Limb (tissue), 2 donors: ENCODE measurements around the gene PRXL2A.
"Not testable (repeated sequence)": the region's sequence is repeated elsewhere in the genome, so short reads cannot be mapped to it uniquely, and the experiment has no call there.

Experiments used
- DNase-seq, 2 donors: peaks; one replicate each; pipeline ENCODE4 v3.0.0-alpha.2; 2016; ENCODE audit errors: extremely low spot score in 2 of 2

Gene PRXL2A

DNA sequence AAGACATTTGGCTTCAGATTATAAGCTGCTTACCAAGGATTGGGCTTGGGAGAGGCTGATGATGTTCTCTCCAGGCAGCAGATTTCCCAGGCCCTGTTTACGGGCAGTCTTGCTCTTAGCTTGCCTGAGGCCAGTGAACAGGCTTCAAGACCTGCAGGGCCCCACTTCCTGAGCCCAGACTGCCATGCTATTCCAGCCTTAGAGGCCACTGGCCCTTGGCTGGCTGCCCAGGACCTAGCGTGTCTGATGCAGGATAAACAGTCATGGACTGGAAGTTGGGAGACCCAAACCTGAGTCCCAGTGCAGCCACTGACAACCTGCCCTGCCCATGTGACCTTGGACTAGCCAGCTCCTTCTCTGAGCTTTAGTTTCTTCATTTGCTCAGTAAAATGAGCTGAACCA is 2.9 kb downstream of the PRXL2A start:
- peak in 1 of 2 donors; percentile 35 for DNase-seq

DNA sequence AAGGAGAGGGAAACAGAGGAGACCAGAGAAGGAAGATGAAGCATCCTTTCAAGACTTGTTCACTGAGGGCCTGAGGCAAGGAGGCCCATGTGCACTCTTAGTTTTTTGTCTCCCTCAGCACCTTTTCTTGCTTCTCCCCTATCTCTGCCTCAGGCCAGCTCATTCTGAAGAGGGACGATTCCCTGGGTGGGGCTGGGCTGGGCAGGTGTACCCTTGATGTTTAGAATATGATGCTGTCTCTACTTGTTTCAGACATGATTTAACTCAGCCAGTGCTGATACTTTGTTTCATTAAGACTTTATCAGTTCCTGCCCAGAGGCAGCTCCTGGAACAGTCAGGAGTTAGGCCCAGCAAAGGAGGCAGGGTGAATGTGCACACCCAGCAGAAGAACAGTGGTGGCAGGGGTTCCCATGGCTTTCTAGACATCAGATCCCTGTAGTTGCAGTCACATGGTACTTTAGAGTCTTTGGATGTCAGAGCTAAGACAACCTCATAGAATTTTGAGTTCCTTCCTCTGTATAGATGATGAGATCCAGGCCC is 3.4 kb downstream of the PRXL2A start:
- DNase-seq = no peak

DNA sequence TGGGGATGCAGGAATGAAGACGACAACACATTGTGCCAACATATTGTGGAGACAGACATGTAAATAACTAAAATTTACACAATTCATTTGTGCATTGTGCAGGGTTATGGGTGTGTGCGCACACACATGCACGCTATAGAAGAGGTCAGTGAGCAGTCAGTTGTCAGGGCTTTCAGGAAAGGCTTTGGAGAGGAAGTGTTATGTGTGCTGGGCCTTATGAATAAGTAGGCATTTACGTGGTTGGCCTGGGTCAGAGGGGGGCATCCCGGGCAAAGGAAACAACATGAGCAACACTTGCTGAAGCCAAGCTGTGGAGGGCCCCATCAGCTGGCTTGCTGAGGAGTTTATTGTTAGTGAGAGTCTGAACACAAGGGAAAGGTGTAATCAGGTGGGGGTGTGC is 4.1 kb downstream of the PRXL2A start:
- no peak for DNase-seq

DNA sequence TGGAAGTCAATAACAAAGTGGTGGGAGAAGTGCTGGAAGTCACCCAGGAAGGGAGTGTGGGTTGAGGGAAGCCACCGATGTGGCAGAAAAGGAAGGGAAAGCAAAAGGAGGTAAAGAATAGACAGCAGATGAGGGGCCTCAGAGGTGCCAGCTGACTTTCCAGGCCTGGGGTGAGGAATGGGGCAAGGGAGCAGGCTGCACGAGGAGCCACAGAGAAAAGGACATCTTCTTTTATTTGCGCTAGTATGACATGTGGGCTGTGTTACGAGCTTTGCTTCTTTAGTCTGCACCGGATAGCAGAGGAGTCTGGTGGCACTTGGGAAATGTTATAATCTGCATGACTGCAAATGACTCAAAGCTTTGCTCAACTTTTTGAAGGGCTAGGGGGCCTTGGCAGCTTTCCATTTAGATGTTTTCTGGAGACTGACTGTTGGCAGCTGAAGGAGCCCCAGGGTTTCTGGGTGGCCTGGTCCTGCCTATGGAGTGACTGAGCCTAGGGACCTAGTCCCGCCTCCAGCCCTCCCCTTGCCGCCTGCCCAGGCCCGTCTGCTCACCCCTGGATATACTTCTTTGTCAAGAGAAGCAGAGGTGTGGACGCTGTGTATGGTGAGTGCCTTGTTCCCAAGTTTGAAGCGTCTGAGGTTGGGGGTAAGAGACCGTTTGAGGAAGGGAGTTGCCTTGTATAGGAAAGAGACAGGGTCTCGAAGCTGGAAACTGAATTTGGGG is 5.1 kb downstream of the PRXL2A start:
- DNase-seq = peak; percentile 47 to 55

DNA sequence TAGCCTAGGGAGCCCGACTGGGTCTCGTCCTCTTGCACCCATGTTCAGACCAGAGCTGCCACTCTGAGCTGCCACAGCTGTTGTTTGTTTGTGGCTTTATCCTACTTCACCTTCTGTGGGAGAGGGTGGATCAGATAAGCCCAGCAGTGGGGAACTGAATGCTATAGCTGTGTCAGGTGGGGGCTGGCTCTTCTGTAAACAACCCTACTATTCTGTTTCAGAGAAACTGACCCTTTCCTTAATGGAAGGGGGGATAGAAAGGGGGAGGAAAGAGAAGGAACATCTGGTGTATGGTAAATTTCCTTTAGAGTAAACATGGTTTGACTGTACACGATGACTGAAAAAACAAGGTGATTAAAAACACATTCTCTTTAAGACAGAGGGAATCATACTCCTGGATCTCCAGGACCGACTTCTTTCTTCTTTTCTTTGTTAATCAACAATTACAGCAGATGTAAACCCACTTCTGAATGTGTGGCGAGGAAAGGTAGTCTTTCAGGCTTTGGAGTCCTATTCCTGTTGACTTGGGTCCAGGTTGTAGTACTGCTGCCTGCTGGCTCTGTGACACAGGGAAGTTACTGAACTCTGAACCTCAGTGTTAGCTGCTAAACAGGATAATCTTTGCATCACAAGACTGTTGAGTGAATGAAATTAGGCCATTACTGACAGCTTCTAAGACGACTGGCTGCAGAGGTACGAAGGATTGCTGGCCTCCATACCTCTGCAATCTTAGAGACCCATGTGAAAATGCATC is 6.0 kb downstream of the PRXL2A start:
- no peak for DNase-seq

DNA sequence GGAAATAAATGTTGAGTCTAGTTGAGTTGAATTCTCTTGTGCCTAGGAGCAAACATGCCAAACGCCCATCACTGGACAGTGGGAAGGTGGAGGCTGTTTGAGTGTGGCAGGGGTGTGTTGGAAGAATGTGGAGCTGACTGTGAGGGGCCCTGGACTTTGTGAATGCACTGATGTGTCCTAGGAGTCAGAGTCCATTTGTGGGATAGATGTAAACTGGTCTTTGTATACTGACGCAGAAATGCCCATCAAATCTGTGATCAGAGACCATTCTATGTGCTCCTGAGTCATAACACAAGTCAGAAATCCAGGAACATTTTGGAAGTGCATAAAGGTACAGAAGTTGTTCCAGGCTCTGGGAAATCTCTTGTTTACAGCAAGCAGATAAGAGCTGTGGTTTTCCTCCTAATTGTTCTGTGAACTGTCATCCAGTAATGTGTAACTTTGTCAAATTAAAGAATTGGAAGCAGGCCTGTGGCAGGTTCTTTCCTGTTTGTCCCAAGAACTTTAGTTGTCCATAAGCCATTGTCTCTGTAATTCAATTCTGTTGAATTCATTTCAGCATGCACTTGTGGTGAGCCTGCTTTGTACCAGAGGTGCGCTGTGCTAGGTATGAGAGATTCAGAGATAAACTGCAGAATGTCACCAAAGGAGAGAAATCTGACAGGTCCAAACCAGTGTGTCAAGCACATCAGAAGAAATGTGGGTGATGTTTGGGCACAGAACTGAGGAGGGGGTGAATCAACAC is 7.6 kb downstream of the PRXL2A start:
- DNase-seq = no peak

DNA sequence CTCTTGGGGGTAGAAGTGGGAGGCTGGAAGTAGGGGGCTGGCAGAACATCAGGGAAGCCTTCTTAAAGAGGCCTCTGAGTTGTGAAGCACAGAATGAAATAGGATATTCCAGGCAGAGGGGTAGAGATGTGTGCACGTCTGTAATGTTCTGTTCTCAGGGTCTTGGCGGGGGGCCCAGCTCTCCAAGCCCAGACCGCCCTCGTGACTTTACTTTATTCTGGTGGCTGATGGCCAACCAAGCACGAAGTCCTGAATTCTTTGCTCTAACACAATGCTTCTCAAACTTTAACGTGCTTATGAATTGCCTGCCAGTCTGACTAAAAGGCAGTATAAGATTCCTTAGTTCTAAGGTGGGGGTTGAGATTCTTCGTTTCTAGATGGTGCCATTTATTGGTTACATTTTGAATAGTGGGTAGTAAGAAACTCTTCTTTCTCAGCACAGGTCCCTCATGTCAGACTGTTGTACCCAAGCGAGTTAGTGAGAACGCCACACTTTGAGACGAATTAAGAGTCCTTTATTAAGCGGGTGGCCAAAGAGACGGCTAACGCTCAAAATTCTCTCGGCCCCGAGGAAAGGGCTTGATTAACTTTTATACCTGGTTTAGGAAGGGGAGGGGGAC is 8.2 kb downstream of the PRXL2A start:
- peak; percentile 80 to 86 for DNase-seq

DNA sequence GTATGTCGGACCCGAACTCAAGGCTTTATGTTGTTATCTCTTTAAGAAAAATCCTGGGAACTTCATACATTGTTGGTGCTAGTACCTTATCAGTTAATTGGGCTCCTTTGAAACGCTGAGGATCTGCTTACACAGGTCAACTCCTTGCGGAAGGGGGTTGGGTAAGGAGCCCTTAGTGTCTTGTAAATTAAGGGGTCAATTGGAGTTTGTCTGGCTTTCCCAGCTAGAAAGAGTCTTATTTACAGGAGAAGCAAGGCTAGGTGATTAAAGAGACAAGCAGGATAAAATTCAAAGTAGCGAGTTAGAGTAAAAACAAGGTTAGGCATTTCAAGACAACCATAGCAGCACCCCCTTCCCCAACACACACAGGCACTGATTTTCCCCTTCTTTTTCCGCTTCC is 8.9 kb downstream of the PRXL2A start:
- DNase-seq = not testable (repeated sequence)

DNA sequence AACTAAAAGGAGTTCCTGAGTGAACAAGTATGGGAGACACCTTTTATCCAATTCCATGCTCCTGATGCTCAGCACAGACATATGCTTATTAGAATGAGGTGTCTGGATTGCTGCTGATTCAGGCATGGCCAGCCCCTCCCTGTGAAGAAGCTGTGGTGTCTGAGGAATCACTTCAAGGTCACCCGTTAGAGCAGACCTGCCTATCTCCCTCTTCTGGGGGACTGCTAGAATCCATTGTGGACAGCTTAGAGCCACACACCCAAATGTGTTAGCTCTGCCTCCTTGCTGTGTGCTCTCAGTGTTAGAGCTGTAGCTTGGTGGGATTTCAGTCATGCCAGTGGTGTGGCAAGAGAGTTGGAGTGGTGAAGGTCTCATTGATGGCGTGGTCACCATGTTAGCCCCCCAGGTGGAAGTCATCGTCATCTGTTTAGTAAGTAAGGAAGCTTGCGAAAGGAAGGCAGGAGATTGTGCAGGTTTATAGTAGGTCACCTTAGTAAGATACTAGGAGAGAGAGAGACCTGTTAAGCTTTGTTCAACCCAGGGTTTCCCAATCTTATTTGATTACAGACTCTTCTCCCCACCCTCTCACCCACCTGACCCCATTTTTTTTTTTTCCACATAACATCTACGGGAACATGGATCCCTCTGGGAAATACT is 12.8 kb downstream of the PRXL2A start:
- no peak for DNase-seq

DNA sequence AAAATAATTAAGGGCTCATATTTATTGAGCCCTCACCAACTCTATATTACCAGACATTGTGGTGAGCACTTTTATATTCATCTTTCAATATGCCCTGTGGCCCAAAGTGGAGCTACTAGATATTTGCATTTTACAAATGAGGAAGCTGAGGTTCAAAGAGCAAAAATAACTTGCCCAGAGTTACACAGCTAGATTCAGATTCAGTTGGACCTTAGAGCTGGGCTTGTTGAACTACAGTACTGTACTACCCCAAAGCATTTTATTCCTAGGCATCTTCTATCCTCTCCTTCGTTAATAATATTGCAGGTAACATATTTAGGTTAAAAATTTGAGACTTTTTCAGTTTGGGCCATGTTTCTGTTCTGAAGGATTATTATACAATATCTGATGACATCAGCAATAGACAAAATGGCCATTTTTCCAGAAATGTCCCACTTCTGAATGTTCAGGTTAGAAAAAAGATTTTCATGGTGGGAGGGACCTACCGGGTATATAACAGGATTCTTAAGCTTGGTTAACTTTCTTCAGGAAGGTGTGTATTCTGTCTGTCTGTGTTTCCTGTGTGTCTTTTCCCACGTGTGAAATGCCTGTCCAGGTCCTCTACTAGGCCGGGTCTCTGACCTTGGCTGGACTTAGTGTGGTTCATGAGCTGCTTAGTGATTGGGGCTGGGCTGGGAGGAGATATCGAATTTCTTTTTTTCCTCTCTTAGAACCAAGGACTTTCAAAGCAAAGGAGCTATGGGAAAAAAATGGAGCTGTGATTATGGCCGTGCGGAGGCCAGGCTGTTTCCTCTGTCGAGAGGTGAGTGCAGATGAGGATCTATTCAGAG is 13.6 kb downstream of the PRXL2A start:
- no peak for DNase-seq

DNA sequence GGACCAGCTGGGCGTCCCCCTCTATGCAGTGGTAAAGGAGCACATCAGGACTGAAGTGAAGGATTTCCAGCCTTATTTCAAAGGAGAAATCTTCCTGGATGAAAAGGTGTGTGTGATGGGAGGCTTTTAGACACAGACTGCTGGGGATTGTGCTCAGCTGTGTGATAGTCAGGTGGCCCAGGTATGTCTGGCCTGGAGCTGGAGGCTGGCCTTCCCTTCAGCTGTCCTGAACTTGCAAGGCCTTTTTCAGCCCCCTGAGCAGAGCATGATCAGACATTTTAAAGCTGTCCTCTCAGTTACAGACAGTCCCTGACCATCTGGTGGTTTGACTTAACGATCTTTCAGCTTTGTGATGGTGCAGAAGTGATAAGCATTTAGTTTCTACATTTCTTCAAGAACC is 17.6 kb downstream of the PRXL2A start:
- no peak for DNase-seq

DNA sequence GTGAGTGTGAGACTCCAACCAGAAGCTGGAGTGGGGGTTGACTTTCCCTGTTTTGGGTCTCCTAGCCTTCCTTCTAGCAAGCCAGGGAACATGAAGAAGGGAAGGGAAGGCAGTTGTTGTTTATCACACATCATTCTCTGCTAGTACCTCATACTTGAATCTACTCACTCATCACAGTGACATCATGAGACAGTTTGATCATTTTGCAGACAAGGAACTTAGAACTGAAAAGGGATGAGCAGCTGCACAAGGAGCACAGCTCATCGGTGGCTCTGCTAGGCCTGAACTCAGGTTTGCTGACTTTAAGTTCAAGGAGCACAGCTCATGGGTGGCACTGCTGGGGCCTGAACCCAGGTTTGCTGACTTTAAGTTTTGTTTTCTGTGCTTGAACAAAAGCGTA is 19.2 kb downstream of the PRXL2A start:
- DNase-seq = no peak

DNA sequence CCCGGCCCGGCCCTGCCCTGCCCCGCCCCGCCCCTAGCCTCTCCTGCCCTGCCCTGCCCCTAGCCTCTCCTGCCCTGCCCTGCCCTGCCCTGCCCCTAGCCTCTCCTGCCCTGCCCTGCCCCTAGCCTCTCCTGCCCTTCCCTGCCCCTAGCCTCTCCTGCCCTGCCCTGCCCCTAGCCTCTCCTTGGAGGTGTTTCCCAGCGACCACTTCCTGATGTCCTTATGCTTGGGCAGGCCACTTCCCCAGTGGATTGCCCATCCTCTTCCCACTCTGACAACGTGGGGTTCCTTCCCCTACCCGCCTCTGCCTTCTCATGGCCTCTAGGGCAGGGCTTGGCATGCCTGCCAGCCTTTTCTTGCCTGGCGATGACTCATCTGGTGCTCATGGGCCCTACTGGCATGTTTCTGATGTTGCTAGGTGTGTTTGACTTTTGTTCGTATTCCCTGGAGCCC is 21.2 kb downstream of the PRXL2A start:
- no peak for DNase-seq

DNA sequence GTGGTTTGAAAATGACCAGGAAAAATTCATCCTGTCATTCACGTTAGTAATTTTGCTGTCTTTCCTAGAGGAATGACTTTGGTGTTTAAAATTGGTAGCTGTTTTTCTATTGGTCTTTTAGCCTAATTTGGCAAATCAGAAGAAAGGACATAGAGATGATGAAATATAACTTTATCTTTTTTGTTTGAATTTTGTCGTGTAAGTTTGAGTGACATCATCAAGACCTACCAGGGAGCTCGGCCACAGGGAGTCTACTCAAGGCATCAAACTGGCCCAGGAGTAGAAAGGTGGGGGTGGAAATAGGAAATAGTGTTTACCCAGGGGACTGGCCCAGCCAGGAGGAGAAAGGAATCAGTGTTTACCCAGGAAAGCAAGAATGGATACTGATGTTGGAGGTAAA is 24.8 kb downstream of the PRXL2A start:
- DNase-seq = no peak

DNA sequence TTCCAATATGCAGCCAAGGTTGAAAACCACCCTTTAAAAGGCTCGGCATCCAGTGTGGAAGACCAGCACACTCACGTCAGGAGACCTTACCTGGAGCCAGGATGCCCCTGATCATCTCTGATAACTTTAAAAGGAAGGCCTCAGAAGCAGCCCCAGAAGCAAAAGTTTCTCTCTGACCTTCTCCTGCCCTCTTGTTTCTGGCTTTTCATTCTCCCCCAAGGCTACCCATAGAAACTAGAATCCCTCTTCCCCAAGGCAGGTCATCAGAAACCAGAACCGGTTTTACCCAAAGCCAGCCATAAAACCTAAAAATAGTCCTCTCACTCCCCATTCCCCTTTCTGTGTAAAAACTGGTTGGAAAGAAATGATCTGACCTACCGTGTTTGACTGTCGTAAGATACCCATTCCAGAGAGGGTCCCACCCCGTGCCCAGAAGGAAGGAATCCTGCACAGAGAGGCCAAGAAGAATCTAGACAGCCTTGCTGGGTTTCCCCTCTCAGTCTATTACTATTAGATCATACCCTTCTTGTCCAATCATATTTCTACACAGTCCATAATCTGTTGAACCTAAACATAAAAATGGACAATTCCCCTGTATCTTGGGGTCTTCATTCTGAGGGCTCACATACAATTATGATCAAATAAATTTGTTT is 28.2 kb downstream of the PRXL2A start:
- no peak for DNase-seq

DNA sequence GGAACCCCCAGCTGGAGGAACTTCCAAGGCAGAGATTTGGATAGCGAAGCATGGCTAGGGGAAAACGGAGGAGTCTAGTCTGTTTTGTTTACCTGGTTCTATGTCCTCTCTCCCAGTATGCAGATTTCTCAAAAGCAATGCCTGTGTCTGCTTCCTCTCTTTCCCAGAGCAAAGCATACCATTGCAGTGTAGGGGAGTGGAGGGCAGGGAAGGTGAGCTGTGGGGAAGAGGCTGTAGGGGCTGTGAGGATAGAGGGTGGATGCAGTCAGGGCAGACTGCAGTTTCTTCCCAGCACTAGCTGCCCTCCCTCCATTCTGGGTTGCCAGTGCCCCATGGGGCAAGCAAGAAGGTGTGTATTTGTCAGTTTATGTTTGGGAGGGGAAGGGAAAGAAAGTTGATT is 28.9 kb downstream of the PRXL2A start:
- DNase-seq = no peak

DNA sequence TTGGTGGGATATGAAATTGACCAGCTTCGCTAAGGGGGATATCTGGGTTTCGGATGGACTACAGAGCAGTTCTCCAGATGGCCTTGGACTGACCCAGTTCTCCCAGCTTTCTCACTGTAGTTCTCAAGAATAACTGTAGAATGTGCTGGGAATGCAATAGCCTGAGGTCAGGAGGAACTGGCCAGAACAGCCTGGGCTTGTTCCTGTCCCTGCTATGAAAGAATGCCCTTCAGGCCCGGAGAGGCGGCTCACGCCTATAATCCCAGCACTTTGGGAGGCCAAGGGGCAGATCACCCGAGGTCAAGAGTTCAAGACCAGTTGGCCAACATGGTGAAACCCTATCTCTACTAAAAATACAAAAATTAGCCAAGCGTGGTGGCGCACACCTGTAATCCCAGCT is 33.5 kb downstream of the PRXL2A start:
- DNase-seq = no peak

DNA sequence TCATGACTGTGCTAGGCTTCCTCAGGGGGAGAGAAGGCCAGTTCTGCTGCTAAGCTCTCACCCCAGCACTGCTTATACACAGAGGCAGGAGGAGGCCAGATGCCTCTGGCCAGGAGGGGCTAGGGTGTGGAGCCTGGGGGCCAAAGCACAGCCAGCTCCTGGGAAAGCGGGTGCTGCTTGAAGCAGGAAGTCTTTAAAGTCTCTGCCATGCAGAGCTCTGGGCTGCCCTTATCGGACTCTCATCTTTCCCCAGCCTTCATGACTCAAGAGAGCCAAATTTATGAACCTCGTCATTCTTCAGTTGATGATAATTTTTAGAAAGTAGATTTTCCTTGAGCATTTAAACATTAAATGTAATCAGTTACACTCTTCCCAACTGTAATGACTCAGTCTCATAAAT is 34.5 kb downstream of the PRXL2A start:
- no peak for DNase-seq

DNA sequence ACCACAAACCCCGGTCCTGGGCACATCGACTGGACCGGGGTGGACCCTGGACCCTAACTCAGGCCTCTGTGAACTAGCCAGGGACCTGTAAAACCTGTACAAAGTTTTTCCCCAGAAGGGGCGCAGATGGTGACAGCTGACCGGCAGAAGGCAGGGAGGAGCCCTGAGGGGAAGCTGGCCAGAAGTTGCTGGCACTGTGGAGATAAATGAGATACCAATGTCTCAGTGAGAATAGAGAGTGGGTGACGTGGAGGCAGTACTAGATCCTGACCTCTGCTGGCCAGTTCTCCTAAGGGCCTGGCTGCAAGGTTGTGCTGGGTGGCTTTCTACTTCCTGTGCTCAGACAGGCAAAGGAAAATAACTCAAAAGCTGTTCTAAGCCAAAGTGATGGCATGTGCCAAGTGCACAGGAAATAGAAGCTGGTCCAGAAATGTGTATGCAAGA is 35.2 kb downstream of the PRXL2A start:
- no peak for DNase-seq

DNA sequence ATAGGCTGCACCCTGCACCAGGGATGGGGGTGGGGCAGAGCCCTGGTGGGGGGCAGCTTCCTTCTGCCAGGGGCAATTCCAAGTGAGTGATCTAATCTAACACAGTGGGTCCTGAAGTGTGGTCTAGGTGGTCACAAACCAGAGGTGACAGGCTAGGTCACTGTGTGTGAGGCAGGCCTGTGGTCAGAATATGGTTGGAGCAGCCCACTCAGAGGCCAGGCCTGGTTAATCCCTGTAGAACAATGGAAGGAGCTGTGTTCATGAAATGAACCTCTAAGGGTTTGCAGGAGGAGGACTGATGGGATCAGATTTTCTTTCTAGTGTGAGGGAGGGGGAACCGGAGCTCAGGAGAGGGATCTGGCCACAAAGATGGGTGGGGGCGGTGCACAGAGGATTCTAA is 35.8 kb downstream of the PRXL2A start:
- no peak for DNase-seq
